EH (cell line): ENCODE results near the gene KLK13.

Experiments used
- DNase-seq: peaks from one replicate; pipeline ENCODE4 v3.0.0-alpha.2; 2015; ENCODE audit warnings: low read depth

The KLK13 gene

DNA sequence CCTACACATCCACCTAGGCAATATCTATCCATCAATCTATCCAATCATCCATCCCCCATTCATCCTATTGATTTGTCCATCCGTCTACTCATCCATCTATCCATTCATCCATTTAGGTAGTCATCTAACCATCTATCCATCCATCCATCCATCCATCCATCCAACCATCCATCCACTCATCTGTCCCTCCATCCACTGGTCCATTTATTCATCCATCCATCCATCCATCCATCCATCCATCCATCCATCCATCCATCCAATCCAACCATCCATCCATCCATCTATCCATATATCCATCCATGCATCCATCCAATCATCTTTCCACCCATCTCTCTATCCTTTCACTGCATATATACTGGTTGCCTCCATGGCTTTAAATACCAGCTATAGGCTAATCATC lies 3.9 kb downstream of the KLK13 start:
- no peak for DNase-seq

DNA sequence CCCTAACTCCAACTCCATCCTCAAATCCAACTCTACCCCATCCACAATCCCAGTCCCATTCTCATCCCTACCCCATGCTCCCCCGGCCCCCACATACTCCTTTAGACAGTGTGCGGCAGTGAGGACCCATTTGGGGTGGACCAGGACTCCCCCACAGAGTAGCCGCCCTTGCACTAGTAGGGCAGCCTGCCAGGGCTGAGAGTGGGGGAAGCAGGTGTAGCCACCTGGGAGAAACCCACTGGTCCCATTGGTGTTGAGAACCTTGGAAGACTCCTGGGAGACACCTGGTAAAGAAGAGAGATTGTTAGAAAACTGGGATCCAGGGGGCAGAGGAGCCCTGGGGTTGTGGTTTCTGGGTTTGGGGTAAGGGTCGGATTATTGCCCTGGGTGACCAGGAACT lies 4.6 kb downstream of the KLK13 start:
- no peak for DNase-seq

DNA sequence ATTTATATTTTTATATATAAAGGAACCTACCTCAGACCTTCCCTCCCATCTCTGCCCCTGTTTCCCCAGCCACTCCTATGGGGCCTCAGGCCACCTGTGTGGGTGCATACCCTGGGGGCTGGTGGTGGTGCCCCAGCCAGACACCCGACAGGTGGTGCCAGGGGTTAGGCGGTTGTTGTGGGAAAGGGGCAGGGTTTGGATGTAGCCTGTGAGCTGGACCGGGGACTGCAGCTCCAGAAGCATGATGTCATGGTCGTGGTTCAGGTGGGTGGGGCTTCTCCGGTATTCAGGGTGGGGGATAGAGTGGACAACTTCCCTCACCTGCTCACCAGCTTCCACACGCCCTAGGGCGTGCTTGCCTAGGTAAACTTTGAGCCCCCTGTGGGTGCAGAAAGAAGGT lies 5.2 kb downstream of the KLK13 start:
- DNase-seq = no peak

DNA sequence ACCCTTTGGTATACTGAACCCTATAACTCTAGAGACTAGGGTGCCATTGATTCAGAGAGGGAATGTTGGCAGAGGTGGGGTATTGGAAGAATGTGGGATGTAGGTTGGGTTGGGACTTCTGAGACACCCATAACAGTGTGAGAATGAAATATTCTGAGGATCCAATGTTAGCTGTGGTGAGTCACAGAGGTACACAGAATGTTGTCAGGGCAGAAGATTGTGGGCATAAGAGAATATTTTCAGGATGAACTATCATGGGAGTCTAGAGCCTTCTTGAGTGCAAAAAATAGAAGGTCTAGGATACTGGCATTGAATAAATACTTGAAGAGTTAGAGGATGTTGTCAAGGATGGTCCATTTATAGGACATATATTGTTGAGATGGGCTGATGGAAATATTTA lies 9.0 kb downstream of the KLK13 start:
- no peak for DNase-seq

DNA sequence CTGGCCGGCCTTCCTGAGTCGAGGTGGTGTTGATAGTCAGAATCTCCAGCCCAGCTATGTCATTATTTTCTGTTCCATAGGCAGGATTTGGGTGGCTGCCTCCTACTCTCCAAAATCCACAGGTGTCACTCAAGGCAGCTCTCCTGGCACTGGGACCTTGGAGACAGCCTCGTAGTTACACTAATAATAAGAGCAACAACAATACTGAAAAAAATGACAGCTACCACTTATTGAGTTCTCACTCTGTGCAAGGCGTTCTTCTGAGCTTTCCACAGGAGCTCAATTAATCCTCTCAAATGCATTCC lies 17.9 kb downstream of the KLK13 start:
- no peak for DNase-seq

DNA sequence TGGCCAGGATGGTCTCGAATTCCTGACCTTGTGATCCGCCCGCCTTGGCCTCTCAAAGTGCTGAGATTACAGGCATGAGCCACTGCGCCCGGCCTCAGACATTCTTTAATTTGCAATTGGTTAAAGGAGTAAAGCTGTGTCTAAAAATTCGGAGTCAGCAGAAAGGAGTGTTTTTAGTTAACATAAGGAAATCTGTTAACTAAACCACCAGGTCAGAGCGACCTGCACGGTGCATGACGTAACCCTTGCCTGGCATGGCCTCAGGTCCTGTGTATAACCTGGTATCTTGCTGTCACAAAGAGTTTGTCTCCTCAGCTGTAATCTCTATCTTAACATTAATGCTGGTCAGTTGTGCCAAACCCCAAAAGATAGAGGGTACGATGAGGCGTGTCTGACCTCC lies 20.6 kb downstream of the KLK13 start:
- no peak for DNase-seq

DNA sequence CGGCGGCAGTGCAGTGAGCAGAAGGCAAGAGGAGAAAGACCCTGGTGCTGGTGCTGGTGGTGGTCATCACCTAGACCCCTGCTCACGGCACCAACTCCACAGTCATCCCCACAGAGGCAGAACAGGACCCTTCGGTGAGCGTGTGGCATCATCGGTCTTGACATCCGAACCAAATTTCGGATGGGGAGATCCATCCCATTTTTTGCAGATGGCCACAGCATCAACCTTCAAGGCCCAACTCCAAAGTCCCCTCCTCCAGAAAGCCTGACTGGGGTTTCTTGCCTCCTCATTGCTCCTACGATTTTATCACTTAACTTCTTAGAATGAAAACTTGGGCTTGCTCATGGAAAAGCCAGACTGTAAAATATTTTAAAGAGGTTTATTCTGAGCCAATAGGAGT lies 21.4 kb downstream of the KLK13 start:
- no peak for DNase-seq

DNA sequence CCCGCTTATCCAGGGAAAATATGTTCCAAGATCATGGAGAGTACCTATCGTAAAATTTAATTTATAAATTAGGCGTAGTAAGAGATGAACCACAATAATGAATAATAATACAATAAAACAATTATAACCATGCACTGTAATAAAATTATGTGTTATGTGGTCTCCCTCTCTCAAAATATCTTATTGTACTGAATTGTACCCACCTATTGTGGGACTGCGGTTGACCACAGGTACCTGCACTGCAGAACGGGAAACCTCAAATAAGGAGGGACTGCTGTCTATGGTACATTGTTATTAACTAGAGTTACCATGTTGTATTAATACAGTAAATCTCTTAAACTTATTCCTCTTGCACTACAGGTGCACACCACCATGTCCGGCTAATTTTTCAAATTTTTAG lies 24.7 kb downstream of the KLK13 start:
- DNase-seq = no peak

DNA sequence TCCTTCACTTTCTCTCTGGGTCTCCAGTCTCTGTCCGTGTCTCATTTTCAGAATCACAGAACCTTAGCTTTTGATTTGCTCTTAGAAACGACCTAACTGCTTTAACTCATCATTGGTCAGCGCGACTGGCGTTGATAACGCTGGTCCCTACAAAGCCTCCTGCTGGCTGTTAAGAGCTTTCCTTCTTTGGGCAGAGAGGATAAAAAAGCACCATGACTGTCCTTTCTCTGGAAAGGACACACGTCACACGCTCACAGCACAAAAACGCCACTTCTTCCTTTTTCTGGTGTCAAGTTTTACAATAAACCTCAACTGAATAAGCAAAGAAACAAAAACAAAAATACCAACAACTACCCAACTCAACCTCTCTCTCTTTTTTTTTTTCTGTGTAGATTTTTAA lies 28.4 kb downstream of the KLK13 start:
- DNase-seq = no peak

DNA sequence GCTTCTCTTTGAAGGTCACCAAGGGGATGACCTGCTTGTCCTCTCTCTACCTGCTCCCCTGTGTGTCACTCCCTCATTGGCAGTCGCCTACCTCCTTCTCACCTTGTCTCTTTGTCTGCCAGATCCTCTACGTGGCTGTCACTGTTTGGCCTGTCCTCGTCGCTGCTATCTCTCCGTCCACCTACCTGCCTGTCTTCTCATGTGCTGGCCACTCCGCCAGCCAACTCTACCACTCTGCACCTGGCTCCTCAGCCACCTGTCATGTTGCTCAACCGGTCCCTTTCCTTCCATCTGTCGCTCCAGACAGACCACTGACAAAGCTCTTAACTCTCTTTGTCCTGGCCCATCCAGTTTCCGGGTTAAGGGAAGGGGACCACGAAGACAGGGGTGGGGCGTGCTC lies 30.2 kb downstream of the KLK13 start, which contains the start of gene KLK12:
Gene KLK12 (minus strand): TSS at position 299 of the 400 bp plus-strand sequence. CDS start 381 bp downstream, outside the sequence.
- no peak for DNase-seq

DNA sequence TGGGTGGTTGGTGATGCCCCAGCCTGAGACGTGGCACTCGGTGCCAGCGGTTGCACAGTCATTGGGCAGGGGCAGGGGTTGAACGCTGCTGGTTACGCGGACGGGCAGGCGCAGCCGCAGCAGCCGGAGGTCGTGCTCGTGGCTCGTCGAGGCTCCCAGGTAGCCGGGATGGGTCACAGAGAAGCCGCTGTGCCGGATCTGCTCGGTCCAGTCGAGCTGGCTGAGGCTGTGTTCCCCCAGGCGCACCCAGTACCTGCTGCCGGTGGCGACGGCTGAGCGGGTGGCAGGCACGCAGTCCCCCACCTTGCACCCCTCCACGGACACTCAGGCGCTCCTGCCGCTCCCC lies 33.0 kb downstream of the KLK13 start:
- DNase-seq = no peak

DNA sequence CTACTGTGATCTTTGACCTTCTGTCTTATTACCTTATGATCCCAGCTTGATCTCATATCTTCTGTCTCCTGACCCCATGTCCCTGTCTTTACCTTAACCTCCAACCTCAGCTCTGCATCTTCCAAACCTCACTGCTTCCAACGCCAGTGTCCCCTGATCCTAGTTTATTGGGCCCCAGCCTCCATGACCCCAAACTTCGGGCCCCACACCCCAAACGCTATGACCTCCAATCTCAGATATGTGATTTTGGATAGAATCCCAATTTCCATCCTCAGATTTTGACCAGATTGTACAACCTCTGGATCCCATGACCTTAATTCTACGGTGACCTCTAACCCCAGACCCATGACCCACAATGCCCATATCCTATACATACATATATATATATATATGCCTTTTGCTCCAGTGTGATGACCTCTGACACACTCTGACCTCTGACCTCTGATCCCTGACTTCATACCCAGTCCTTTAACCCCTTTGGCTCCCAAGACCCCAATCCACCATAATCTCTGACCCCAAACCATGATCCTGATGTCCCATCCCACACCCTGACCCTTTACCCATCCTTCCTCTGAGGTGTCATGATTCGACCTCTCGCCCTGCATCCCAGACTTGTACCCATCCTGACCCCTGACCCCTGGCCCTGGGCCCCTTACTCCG lies 33.5 kb downstream of the KLK13 start:
- no peak for DNase-seq

DNA sequence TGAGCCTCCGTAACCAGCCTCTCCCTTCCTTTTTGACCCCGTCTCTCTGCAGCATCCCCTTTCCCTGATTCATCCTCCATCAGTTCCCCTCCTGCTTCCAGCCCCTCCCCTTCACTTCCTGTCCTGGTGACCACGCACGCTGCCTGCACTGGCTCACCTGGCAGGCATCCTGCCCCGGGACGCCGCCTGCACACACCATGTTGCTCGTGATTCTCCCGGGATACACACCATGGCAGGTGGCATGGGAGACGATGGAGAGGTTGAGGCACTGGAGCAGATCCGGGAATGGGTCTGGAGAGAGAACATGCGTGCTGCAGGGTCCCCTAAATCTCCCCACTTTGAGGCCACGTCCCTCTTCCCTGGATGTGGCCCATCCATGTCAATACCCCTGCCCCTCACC lies 34.3 kb downstream of the KLK13 start:
- DNase-seq = no peak

DNA sequence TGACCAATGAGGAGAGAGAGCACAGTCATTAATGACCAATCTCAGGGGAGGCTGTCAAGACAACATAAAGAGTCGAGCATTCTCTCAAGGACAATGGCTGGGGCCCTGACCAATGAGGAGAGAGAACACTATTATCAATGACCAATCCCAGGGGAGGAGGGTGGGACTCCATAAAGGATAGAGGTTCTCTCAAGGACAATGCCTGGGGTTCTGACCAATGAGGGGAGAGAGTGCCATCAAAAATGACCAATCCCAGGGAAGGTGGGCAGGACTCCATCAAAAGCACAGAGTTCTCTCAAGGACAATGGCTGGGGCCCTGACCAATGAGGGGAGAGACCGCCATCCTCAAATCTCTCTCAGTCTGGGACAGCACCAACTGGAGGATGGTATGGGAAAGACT lies 35.2 kb downstream of the KLK13 start:
- DNase-seq = no peak

DNA sequence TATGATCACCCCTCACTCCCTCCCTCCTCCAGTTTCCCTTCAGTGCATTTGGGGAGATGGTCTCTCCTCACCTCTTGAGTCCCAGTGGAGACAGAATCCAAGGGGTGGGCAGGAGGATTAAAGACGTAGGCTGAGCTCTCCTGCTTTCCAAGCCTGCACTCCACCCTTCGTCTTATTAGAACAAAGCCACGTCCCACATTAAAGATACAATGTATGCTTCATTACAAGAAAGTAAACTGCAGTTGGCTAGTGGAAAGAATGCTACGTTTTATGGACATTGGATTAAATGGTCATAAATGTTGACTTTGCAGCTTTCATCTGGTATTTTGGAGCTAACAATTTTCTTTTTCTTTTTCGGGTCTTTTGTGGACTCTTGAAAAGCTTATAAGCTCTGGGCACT lies 37.0 kb downstream of the KLK13 start:
- DNase-seq = no peak

DNA sequence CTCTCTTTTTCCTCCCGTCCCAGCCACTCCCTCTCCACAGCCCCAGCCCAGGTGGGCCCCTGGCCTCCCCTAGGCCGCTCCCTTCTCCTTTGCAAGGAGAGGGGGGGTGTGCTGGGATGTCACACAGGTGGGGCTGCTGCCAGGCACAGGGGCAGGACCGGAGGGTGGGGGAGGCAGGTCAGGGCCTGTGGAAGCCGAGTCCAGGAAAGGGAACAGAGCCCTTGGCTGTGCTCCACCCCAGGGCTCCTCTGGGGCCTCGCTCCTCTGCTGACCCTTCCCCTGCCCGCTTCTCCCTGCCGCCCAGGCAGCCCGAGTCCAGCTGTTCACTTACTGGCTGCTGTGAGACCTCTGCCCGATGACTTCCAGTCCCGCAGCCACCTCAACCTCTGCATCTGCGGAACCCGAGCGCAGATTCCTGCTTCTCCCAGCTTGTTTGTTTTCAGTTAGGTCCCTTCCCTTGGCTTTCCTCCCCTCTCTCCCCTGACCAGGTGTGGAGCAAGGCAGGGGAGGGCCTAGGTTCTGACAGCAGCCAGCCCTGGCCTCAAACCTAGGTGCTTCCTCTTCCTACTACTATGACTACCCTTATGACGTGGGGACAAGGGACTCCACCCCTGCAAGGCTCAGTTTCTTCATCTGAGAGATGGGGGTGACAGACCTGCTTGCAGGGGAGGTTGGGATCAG lies 37.6 kb downstream of the KLK13 start:
- DNase-seq = no peak

DNA sequence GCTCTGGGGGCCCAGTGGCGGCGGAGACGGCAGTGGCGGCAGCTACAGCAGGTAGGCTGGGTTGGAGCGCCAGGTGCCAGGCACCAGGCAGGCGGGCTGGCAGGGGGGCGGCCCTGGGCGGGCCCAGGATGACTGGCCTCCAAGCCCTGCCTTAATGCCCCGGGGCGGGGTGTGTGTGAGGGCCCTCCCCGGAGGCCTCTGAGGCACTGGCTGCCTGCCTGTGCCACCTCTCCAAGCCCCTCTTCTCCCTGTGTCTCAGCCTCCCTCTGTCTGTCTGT lies 38.4 kb downstream of the KLK13 start, which contains the start of gene KLK11:
Gene KLK11 (minus strand): TSS at position 63 of the 278 bp plus-strand sequence. CDS start 985 bp downstream, outside the sequence.
- no peak for DNase-seq

DNA sequence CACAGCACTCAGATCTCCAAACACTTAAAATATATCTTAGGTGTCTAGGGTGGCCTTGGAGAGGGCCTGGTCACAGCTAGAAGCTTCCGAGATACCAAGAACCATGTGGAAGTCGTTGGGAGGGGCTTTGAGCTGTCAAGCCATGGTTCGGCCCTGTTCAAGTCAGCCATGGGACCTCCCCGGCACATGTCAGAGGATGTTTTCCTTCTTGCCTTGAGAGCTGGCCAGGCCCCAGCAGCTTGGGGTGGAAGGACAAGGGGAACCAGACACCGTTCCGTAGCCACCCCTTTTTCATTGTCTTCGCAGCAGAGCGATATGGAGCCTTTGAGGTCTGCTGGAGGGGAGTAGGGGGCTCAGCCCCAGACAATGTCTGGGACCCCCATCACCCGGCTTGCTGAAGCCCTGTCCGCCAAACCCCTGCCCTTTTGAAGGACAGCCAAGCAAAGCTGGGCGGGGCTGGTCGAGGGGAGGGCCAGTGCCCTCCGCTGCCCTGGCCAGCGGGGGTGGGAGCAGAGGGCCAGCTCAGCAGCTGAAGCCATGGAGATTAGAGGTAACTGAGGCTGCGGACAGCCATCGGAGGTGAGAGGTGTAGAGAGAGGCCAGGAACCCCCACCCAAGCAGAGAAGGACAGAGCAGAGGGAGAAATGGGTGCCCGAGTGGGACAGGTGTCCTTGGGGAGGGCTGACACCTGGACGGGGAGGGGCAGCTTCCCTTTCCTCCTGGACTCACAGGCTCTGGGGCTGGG lies 38.9 kb downstream of the KLK13 start:
- DNase-seq = no peak

DNA sequence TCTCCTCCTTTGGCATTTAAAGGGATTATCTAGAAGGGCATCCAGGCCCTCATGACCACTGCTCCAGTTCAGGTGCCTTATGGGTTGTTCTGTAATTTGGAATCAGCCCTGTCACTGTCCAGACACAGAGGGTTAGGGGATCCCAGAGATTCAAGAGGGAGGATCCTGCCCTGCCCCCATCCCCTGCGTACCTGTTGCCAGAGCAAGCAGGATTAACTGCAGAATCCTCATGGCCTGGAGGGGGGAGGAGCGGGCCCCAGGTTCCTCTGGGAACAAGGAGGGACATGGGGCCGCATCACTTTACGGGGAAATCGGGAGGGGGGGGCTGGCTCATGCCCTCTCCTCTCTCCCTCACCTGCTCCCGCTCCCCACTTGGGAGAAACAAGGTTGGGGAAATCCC lies 39.5 kb downstream of the KLK13 start:
- DNase-seq = no peak

DNA sequence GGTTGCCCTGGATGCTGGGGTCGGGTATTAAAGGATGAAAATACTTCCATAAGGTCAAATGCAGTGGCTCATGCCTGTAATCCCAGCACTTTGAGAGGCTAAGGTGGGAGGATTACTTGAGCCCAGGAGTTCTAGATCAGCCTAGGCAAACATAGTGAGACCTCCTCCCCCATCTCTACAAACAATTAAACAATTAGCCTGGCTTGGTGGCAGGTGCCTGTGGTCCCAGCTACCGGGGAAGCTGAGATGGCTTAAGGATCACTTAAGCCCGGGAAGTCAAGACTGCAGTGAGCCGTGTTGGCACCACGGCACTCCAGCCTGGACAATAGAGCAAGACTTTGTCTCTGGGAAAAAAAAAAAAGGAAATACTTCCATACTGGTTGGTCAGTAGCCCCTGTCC lies 40.0 kb downstream of the KLK13 start:
- DNase-seq = no peak

DNA sequence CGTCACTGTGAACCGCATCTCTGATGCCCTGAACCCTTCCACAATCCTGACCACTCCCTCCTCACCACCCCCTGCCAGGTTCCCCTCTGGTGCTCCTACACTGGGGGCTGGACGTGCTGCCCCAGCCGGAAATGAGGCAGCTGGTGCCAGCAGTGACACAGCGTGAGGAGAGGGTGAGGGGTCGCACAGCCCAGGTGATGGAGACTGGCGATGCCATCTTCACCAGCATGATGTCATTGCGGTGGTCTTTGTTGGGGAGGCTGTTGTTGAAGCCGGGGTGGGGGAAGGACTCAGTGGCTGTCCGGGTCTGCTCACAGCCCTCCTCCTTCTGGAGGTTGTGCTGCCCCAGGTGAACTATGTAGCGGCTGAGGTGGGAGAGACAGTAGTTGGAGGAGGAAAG lies 40.9 kb downstream of the KLK13 start:
- no peak for DNase-seq

DNA sequence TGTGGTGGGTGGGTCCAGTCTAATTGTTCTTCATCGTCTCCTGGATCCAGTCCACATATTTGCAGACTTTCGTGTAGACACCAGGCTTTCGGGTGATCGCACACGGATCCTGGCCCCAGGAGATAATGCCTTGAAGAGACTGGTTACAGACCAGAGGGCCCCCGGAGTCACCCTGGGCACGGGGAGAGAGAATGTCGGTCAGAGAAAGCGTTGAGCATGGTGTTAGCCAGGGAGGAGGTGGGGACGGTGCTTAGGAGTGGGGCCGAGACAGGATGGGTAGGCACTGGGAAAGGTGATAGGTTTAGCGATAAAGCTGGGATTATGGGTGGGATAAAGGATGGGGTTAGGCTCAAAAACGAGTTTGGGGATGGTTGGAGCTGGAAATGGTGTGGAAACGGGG lies 42.4 kb downstream of the KLK13 start:
- DNase-seq = no peak

DNA sequence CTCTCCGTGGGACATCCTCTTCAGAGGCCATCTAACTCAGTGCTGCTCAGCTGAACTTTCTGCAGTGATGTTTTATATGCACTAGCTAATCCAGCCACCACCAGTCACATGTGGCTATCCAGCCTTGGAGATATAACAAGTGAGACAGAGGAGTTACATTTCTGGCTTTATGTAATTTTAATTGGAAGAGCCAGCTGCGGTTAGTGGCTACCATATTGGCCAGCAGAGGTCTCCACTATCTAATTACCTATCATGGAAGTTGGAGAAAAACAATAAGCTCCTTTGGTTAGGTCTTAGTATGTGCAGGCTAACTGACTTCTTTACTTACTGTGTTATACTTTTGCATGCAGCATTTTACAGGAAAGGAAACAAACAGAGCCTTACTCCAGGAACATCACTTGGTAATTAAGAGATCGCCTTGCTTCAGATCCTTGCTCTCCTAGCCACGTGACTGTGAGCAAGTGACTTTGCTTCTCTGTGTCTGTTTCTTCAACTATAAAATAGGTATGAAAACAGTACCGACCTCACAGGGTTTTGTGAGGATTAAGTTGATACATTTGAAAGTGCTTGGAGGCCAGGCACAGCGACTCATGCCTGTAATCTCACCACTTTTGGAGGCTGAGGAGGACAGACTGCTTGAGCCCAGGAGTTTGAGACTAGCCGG lies 43.8 kb downstream of the KLK13 start:
- peak; percentile 30 for DNase-seq
